ENCODE data around the gene ZNF653. TPM values are rescaled to one million over a fixed set of nuclear protein-coding genes. Genes with fewer than 3 reads are reported as not detected.

The ZNF653 gene
- total and polyA plus RNA-seq, 2 of the 8 experiments (the other 6 are each of a cell fraction or from before 2014, with no cell fraction given), result 7.0 to 7.9 TPM

- no peak for TF ChIP-seq TEAD4 (IDR thresholded peaks at IDR 0.05; ENCODE audit: low read depth, low read length)
Observed at GRCh38 chr19:11519138-11519537, 13.5 kb upstream of the ZNF653 start (continued).
